Glutamatergic neuron (in vitro differentiated cells): ENCODE data around the gene PRKCA. TPM values are rescaled to one million over a fixed set of nuclear protein-coding genes. Genes with fewer than 3 reads are reported as not detected.

Experiments
- DNase-seq: peaks from one replicate; pipeline ENCODE4 v3.0.0; 2022
- H3K27ac Mint-ChIP-seq: one replicate; pipeline ENCODE4 v1.8.0; 2020; ENCODE audit warnings: mild to moderate bottlenecking, mixed read lengths, inconsistent platforms; ENCODE audit not compliant: unreplicated experiment
- H3K27me3 Mint-ChIP-seq: one replicate; pipeline ENCODE4 v1.8.0; 2020; ENCODE audit warnings: mild to moderate bottlenecking, moderate library complexity, mixed read lengths, inconsistent platforms; ENCODE audit not compliant: unreplicated experiment
- H3K36me3 Mint-ChIP-seq: one replicate; pipeline ENCODE4 v1.8.0; 2020; ENCODE audit warnings: mild to moderate bottlenecking, mixed read lengths, inconsistent platforms; ENCODE audit not compliant: unreplicated experiment
- H3K4me1 Mint-ChIP-seq: one replicate; pipeline ENCODE4 v1.8.0; 2020; ENCODE audit warnings: mild to moderate bottlenecking, low read depth, mixed read lengths, inconsistent platforms; ENCODE audit not compliant: unreplicated experiment
- H3K4me3 Mint-ChIP-seq: one replicate; pipeline ENCODE4 v1.8.0; 2020; ENCODE audit warnings: mild to moderate bottlenecking, mixed read lengths, inconsistent platforms; ENCODE audit not compliant: unreplicated experiment
- H3K9me3 Mint-ChIP-seq: one replicate; pipeline ENCODE4 v1.8.0; 2020; ENCODE audit warnings: mild to moderate bottlenecking, moderate library complexity, mixed read lengths, inconsistent platforms; ENCODE audit not compliant: unreplicated experiment
- total RNA-seq: library from RNA; stranded (reverse); fragmentation: NEBNext Ultra II Directional; extraction: Animal tissue kit (Norgen Biotek cat#: 25700); gene quantifications from one replicate; pipeline ENCODE4 v1.2.1, GENCODE V29; 2021; ENCODE audit not compliant: unreplicated experiment
- TF ChIP-seq, protein P1 (sequence below): fragments of 200-600 bp; sonication (generic); IDR thresholded peaks from one replicate; pipeline ENCODE4 v1.5.0; 2021; ENCODE audit not compliant: partially characterized antibody, unreplicated experiment

The PRKCA gene
- total RNA-seq, 1 donor from 2014 or later = 2.2 TPM

DNA sequence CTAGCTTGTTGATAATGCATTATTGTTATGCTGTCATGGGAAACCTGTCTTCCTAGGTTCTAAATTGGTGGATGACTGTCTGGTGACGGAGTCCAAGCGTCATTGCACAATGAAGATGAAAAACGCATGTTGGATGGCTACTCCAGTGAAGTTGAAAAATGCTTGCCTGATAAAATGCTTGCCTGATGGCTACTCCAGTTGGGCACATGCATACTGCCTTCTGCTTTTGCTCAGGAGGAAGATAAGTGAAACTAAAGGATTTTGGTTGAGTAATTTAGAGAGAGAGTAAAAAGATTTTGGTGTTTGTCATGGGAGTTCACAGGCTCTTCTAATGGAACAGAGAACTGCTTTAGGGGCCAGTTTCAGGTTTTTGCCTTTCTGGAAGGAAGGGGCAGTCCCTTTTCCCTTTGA lies 118.6 kb downstream of the PRKCA start:
- no peaks in the 10 kb centered on the region for H3K4me1 Mint-ChIP-seq
- TF ChIP-seq, protein P1, sequence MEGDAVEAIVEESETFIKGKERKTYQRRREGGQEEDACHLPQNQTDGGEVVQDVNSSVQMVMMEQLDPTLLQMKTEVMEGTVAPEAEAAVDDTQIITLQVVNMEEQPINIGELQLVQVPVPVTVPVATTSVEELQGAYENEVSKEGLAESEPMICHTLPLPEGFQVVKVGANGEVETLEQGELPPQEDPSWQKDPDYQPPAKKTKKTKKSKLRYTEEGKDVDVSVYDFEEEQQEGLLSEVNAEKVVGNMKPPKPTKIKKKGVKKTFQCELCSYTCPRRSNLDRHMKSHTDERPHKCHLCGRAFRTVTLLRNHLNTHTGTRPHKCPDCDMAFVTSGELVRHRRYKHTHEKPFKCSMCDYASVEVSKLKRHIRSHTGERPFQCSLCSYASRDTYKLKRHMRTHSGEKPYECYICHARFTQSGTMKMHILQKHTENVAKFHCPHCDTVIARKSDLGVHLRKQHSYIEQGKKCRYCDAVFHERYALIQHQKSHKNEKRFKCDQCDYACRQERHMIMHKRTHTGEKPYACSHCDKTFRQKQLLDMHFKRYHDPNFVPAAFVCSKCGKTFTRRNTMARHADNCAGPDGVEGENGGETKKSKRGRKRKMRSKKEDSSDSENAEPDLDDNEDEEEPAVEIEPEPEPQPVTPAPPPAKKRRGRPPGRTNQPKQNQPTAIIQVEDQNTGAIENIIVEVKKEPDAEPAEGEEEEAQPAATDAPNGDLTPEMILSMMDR = no peak
- H3K27me3 Mint-ChIP-seq = no peaks in the 10 kb centered on the region
- H3K4me3 Mint-ChIP-seq = no peak overlapping the region
- H3K9me3 Mint-ChIP-seq = peaks cover under 1% of the 10 kb centered on the region
- H3K36me3 Mint-ChIP-seq = no peaks in the 10 kb centered on the region
- H3K27ac Mint-ChIP-seq = no peak overlapping the region
- no peak for DNase-seq

DNA sequence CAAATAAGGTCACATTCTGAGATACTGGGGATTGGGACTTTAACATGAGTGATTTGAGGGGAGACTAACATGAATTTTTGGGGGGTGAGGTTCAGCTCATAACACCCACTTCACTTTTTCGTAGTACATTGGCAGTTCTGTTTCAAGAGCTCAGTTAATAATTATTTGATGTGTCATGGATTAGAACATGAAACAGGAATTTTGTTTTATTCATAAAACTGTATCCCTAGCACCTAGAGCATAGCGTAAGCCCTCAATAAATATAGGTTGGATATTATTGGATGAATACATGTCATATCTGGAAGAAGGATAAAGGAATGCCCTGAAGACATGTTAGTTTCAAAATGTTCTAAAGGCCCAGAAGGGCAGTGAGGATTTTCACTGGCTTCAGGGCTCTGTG lies 119.8 kb downstream of the PRKCA start:
- Mint-ChIP-seq H3K36me3 (no peaks in the 10 kb centered on the region), H3K4me3 (no peak overlapping the region), H3K27ac (no peak overlapping the region), H3K4me1 (no peaks in the 10 kb centered on the region), H3K9me3 (peaks cover 2% of the 10 kb centered on the region), H3K27me3 (no peaks in the 10 kb centered on the region)
- TF ChIP-seq, protein P1 = no peak
- DNase-seq = no peak

DNA sequence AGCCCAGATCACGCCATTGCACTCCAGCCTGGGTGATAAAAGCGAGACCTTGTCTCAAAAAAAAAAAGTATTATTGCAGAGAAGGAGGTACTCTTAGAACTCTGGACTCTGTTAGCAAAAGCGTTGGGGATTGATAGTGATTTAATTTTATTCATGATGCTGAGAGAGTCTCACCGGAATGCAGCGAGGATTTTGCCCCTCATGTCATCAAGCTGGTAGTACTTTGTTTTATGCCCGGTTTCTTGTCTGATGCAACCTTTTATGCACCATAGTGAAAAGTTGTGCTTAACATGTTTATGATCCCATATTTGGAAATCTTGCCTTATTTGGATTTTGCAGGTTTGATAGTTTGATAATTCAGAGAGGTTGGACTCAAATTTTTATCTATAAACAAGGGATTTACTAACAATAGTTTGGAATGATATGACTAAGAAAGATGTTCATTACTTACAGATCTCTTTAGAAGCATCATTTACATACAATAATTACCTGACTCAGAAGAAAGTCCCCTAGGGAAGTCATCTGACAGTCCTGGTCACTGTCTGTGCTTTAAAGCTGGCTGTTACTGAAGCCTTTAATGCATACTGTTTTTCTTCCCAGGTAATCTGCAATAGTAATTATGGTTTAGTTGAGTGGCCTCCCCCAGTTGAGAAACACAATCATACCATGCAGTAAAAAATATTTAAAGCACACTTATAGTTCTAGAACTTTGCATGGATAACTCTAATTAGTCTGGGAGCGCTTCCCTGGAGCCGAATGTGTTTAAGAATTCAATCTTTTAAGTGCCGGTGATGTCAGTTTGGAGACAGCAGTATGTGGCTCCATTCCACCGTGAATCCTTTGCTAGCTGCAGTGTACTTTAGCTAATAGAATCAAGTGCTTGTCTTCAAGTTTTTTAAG lies 120.9 kb downstream of the PRKCA start:
- peaks cover 2% of the 10 kb centered on the region for H3K9me3 Mint-ChIP-seq
- no peaks in the 10 kb centered on the region for H3K36me3 Mint-ChIP-seq
- no peak overlapping the region for H3K4me3 Mint-ChIP-seq
- no peak for DNase-seq
- H3K4me1 Mint-ChIP-seq = no peaks in the 10 kb centered on the region
- TF ChIP-seq, protein P1 = no peak
- no peak overlapping the region for H3K27ac Mint-ChIP-seq
- no peaks in the 10 kb centered on the region for H3K27me3 Mint-ChIP-seq

DNA sequence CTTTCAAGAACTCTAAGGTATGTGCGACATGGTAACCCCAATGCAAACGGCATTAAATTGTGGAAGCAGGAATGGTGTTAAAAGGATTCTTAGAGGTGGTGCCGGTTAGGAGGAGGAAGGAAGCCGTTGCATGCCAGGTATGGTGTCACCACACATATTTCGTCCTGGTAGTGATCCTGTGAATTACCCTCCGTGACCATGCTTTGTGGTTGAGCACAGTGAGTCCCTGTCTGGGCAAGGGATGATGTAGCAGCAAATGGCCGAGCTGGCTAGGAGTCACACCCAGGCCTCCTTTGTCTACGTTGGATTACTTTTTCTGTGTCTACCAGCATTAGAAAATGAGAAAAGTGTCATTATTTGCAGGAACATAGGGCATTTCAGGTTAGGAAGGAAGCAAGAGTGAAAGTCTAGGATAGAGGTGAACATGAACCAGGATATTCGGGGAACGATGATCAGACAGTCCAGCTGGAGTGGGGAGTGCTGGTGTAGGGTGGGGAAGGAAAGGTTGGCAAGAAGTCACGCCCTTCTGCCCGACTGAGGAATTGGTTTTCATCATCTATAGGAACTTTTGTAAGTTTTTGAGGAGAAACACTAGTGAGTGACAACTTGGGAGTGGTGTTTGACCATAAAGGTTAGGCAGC lies 123.5 kb downstream of the PRKCA start:
- Mint-ChIP-seq H3K4me1 (no peaks in the 10 kb centered on the region), H3K9me3 (peaks cover 2% of the 10 kb centered on the region), H3K27me3 (no peaks in the 10 kb centered on the region), H3K27ac (no peak overlapping the region), H3K36me3 (no peaks in the 10 kb centered on the region), H3K4me3 (no peak overlapping the region)
- TF ChIP-seq, protein P1 = no peak
- no peak for DNase-seq
